NCI-H146 (cell line): ENCODE data around the gene RASGRF2.
"Not testable (repeated sequence)": the region's sequence is repeated elsewhere in the genome, so short reads cannot be mapped to it uniquely, and the experiment has no call there.

Source experiments
- DNase-seq: peaks from one replicate; lab custom pipeline; 2025; lab: John Stamatoyannopoulos, UW

RASGRF2 gene

DNA sequence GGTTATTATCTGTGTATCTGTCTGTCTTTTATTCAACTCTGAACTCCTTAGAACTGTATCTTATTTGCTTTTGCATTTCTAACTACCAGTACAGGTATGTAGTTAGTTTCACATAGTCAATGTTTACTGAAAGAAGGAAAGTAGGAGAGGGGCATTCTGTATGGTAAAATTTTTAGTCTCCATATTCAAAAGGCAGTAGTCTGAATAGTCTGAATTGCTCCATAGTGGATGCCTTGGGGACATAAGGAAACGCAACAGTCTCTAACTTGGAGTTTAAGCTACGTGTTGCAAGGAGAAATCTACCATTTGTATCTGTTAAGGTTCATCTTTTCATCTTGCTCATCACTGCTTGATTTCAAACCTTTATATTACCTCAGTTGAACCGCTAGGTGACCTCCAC lies 26.2 kb downstream of the RASGRF2 start:
- DNase-seq = no peak

DNA sequence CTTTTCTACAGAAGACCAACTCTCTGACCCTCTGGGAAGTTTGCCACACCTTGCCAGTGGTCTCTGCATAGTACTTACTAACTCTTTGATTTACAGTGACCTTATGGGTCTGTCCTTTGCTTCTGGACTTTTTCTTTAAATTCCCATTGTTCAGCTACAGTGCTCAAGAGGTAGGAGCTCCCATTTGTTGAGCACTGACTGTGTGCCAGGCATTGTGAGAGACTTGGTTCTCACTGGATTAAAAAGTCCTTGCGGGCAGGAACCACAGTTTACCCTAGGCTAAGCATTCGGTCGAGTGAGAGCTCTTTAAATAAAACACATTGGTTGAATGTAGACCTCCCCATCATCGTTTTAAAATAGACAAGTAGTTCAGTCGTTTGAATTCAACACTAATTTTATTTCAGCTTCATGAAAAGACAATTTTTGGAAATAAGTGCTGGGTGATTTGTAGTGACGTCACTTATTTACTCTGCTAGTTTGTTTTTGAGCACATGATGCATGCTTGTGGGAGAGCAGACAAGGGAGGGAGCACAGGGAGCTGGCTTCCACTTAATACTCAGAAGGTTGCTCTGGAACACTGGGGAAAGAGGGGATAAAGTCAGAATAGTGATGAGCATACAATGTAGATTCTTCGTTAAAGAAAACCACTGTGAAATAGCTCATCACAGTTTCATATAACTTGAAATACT lies 27.1 kb downstream of the RASGRF2 start:
- DNase-seq = no peak

DNA sequence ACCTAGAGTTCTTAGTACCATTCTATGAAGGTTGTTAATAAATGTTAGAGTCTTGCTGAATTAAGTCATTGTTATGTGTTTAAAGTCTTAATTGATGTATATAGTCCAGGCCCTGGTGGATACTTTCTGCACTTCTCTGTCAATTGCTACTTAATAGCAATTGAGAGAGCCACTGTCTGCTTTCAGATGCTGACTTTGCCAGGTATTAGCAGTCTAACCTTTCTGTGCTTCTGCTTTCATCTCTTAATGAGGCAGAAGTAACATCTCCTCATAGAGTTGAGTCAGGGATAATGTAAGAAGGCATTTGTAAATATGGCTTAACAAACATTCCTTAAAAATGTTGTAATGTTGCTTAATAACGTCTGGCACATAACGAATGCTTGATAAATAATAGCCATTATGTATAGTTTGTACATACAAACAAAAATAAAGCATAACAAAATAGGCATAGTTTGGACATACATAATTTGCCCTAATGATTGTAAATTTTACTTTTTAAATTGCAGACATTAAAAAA lies 28.3 kb downstream of the RASGRF2 start:
- no peak for DNase-seq

DNA sequence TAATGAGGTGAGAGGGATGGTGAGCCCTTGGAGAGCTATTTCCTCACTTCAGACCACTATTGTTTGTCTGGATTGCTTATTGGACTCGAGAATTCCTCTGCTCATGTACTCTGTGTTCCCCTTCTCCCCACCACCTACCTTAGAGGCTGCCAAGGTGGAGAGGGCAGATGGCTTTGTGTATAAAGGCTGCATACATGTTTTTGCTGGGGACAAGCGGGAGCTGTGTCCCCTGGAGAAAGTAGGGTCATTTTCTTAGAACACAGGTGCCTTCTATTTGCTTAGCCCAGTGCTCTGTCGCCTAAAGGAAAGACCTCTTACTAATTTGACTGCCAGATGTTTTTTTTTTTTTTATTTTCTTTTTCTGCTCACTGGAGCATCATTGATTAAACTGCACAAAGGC lies 29.7 kb downstream of the RASGRF2 start:
- DNase-seq = no peak

DNA sequence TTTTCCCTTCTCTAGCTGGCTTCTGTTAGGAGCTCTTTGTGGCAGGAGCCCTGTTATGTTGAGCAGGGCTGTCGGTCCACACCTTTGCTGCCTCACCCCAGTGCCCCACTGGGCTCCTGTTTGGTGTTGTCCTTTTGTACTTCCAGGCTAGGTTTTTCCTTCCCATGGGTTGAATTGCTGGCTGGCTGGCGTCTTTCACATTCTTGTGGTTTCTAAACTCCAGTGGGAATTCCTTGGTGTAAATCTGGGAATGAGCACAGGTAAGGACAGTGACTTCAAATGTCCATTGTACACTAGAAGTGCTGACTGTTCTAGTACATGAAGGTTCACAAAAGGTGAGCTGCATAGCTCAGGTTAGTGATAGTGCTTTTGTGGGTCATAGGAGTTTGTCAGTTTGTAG lies 30.4 kb downstream of the RASGRF2 start:
- DNase-seq = no peak

DNA sequence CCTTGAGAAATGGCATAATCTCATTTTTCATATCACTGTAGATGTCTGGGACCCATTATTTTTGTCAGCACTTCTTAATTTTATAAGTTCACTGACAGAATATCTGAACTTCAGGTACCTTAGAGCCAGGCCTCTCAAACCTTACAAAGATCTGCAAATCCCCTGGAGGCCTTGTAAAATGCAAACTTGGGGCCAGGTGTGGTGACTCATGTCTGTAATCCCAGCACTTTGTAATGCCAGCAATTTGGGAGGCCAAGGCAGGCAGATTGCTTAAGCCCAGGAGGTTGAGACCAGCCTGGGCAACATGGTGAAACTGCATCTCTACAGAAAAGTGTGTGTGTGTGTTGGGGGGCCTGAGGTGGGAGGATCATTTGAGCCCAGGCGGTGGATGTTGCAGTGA lies 30.8 kb downstream of the RASGRF2 start:
- DNase-seq = no peak

DNA sequence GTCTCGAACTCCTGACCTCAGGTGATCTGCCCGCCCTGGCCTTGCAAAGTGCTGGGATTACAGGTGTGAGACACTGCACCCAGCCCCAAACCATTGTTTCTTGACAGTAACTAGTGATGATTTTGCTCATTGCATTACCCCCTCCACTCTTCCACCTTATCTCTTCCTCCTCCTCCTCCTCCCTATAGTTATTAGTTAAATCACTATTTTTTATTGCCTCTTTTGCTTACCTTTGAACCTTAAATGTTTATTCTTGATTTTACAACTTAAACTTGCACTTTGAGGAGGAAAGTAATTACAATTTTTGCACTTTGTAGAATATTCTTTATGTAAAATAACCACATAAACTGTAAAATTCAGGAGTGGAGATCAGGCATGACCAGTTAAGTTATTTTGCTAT lies 35.7 kb downstream of the RASGRF2 start:
- no peak for DNase-seq

DNA sequence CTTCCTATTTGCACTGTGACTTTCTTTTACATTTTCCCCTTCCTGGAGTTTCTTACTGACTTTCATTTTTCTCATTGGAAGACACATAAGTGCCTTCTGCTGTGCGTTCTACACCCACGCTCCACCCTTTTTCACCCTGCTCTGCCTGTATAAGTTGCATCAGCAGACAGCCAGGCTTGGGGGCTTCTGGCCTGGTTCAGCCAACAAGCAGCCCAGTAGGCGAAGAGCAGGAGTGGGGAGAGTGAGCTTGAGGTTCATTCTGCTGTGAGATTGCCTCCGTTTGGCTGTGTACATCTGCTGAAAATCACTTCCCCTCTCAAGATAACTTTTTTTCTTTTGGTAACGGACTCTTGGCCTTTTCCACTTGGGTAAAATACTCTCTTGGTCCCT lies 38.4 kb downstream of the RASGRF2 start:
- no peak for DNase-seq

DNA sequence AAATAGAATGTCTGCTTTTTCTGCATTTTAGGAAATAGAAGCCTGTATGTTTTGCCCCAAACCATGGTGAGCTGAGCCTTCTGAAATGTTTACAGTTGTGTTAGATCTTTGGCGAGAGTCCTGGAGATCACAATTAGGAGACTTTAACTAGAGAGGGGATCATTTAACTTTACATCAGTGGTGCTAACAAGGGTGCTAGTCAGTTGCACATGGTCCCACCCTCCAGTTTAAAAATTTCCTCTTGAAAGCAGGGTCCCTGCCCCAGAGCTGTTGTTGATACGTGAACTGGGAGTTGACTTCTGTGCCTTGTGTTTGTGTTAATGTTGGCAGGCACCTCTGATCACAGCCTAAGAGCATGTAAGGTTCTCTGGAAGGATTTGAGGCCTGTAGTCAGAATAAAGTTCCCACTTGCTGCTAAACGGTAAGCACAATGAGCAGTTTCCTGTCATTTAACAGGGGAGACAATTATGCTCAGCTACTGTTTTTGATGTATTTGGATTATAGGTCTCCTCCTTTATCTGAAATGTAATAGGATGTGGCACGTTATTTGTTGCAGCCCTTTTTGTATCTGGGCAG lies 43.7 kb downstream of the RASGRF2 start:
- DNase-seq = no peak

DNA sequence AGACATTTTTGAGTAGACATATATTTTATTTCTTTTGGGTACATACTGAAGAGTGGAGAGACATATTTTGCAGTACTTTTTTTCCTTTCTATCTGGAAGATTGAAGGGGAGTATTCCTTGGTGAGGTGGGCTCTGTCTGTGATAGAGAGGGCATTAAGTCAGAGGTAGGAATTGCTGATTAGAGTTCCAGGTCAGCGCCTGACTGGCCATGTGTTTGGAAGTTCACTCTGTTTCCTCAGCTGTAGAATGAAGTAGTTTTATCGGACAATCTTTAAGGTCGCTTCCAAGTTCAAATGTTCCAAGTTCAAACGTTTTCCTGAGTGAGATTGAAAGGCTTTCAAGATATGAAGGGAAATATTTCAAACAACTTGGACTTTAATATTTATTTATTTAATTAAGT lies 45.5 kb downstream of the RASGRF2 start:
- no peak for DNase-seq

DNA sequence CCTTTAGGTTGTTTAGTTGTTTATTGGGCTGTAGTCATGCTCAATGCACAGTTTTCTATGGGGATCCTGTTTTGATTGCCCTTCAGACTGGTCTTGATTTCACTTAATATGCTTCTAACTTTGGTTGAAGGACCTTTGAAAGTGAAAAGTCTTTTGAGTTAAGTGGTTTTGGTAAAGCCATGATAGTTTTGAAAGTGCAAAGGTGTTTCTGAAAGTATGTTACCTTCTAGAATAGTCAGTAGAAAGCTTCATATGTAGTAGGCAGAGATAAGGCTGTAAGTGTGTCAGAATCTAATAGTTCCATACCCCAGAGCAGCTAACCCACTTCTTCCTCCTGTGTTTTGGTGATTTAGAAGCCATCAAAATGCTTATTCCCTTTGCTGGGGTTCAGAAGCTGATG lies 46.1 kb downstream of the RASGRF2 start:
- DNase-seq = no peak

DNA sequence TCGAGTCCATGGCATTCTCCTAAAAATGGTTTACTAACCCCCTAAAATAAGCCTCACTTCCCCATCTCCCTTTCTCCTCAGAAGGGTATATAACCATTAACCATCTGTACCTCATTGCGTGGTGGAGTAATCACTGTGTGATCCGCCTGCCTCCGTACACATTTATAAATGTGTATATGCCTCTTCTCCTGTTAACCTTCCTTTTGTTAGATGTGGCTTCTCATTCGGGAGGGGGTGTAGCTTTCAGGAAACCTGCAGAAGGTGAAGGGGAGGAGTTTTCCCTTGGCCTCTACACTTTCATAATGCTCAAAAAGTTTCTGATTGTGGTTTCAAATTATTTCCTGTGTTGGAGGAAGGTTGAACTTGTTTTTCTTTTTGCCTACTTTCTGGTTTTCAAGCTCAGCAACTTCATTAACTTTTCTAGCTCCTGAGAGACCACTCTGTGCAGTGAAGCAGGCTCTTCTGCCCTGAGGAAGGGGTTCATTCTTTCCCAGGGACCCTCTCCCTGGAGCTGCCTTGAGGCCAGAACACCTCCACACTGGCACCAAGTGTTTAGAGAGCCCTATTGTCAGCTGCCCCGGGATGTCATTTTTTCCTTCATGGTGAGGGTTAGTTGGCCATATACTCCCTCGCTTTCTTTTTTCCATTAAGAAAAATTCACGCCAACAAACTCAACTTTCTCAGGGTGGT lies 46.9 kb downstream of the RASGRF2 start:
- no peak for DNase-seq

DNA sequence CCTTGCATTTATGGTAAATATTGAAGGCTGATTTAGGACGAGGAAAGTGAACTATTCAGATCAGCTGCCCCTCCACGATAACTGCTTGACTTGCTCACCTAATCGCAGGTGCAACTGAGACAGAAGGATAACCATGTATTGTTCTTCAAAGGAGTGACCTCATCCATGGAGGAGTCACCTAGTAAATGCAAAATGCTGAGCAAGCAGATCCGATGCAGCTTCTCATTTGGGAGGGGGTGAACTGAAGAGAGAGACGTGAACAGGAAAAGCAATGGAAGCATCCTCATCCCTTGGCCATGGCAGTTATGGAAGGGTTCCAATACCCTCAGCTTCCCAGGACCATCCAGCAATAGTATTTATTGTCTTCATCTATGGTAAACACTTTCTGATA lies 47.5 kb downstream of the RASGRF2 start:
- no peak for DNase-seq

DNA sequence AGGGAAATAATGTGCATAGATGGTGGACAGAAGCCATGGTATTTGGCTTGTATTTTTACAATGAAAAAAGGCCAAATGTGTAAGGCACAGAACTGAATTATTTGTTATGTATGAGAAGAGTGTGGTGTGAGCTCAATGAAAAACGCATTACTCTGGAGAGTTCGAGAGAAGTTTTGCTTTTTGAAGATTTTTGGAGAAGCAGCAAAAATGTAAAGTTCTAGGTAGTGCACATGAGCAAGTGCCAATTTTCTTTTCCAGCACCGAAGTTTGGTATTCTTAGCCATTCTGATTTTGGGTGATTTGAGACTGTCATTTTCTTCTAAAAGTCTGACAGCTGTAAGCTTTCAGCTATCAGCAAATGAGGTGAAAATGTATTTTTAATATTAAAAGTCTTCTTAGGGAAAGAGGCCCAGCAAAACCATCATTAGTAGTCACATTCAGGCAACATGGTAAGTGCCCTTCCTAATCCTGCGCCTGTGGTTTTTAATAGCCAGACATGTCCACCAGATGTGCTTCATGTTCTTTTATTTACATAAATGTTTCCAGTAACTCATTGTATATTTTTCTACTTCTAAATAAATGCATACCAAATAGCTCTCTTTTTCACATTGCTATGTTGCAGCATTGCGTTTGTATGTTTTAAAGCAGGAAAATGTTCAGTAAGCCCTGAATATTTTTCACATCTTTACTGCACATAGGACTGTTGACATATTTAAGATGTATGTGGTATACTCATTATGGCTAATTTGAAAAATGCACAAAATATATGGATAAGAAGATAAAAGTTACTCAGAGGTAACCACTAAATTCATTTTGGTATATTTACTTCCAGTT lies 50.4 kb downstream of the RASGRF2 start:
- DNase-seq = no peak

DNA sequence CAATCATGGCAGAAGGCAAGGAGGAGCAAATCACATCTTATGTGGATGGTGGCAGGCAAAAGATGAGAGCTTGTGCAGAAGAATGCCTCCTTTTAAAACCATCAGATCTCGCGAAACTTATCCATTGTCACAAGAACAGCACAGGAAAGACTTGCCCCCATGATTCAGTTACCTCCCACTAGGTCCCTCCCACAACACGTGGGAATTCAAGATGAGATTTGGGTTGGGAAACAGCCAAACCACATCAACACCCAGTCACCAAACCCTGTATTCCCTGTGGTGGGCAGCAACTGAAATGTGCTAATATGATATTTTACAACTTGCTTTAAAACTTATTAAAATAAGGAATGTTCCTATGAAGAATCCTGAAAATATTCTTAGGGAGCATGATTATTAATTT lies 54.2 kb downstream of the RASGRF2 start:
- no peak for DNase-seq

DNA sequence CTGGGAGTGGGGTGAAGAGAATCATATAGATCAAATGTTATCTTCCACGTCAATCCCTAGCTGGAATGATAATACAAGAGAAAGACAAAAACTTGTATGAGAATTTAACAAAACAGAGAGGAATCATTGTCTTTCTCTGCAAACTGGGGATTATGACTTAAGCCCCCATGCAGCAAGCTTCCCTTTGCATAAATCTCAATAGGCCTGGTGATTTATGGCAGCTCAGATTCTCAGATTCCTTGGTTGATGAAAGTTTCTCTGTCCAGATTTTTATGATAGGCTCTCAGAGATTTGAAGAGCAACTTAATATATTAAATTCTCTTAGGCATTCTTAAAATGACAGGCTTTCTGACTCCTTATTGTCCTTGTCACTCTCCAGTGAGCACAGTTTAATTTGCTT lies 56.0 kb downstream of the RASGRF2 start:
- no peak for DNase-seq

DNA sequence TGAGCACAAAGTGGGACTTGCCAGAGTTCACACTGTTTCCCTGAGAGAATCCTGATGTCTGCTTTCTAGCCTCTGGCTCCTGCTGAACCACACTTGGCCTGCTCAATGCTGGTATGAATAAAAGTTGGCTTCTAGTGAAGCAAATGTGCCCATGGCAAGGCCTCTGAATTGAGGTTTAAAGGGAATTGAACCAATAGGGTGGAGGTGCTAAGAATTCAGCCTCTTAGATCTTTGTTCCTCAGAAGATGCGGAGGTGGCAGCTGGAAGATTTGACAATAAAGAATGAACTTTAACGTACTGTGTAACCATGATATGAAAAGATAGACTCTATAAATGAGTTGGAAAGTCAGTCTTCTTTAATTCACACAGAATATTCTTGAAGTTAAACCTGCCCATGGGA lies 57.2 kb downstream of the RASGRF2 start:
- DNase-seq = no peak

DNA sequence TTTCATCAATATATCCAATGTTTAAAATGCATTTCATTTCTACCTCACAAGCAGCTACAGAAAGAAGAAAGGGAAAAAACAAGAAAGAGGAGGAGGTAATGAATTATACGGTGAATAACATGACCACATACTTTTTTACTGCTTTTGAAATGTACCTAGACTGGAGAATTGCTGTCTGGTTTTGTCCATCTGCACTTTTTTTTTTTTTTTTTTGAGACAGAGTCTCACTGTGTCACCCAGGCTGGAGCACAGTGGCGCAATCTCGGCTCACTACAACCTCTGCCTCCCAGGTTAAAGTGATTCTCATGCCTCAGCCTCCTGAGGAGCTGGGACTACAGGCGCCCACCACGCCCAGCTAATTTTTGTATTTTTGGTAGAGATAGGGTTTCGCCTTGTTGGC lies 58.4 kb downstream of the RASGRF2 start:
- not testable (repeated sequence) for DNase-seq

DNA sequence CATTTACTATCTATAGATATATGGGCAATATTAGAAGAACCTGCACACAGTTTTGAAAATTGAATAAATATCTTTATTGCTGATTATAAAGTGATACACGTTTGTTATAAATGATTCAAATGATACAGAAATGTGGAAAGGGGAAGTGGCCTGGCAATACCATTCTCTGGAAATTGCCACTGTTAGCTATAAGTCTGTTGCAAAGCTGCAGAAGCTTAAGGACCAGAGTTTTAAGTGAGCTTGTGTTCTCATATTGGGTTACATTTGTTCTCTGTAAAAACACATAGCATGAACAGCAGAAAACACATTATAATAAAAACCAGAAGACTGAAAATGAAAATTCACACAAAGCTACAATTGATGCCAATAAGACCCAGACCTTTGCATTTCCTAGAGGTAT lies 59.6 kb downstream of the RASGRF2 start:
- DNase-seq = no peak

DNA sequence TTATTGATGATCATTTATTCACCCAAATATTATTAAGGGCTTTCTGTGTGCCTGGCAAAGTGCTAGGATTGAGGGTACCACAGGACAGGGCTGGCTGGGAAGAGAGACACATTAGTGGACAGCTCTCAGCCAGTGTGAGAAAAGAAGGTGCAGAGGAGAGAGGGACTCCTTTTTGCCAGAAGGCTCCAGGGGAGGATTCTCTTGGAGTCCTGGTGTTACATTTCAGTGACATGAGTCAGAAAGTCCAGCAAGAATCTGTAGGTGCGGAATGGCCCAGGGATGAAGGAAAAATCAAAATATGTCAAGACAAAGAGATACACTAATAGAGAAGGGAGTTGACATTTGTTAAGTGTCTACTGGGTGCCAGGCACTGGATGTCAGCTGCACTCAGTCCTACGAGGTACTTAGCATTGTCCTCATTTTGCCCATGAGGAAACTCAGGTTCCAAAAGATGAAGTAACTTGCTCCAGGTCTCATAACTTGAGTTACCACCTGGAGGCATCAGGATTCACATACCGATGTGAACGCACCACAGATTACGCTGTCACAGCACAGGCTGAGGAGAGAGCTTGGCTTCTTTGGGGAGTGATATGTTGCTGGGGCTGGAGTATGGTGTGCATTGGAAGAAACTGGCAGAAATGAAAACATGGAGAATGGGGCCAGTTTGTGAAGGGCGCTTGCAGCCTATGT lies 60.5 kb downstream of the RASGRF2 start:
- no peak for DNase-seq

DNA sequence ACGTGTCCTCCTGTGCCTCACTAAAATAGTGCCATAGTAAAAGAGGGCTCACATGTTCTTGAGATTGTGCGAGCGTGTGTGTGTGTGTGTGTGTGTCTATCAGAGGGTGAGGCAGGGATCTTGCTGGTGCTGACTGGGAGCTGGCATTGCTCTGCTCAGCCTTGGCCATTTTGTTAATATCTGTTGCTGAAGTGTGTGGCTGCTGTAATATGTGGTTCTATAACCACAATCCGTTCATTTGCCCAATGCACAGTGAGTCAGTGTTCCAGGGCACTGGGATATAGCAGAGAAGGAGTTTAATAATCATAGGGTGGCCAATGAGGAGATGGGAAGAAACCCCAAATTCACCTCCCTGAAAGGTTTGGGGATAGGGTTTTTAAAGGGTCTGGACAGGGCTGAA lies 61.3 kb downstream of the RASGRF2 start:
- DNase-seq = no peak
